ENCODE measurements around the gene INPP4A.

INPP4A gene

DNA sequence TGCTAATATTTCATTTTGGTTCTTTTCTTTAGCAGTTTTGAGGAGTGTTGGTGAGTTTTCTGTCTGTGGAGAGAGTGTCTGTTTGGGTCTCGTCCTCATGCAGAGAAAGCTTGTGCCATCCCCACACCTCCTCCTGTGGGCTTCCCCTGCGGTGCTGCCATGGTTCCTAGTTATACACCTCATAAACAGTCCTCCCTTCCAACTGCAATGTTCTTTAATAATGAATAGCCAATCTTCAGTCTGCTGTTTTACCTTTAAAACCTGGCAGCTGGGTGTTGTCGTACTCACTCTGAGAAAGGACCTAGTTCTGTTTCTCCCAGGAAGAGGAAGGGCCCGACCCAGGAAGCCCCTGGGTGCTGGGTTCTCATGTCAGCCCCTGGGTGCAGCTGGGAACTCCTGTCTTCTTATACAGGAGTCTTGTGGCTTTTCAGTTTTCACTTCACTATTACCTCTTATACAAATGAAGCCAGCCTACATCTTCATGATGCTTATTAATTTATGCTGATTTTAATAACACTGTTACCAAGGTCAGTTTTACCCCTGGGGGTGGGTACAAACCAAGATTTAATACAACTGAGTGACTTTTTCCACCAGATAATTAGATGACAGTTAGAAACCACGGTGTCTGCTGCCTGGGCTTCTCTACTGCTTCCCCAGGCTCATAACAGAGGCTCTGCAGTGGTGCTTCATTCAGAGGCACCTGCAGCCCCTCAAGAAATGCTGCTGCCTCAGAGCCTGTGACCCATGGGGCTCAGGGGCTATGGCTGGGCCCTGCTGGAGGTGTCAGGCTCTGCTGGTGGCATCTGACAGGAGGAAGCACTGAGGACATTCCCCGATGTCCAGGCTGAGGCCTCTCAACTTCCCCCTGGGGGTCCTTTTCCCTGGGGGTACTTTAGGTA is 104.5 kb downstream of the INPP4A start:
- DNase-seq = no peak

DNA sequence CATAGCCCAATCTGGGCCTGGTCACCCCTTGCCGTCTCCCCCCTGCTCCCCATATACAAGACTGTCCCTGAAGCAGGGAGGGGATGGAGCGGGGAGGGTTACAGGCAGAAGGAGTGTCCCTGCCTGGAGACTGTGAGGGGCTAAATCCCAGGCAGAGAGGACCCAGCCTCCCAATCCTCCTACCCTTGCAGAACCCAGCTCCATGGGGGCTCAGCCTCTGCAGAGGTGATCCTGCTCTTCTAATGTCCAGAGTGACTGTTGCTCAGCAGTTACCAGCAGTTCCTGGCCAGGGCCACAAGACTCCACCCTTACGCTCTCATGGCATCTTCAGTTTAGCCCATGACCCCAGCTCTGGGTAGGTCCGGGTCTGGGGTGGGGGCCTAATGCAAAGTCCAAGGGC is 105.5 kb downstream of the INPP4A start:
- no peak for DNase-seq

DNA sequence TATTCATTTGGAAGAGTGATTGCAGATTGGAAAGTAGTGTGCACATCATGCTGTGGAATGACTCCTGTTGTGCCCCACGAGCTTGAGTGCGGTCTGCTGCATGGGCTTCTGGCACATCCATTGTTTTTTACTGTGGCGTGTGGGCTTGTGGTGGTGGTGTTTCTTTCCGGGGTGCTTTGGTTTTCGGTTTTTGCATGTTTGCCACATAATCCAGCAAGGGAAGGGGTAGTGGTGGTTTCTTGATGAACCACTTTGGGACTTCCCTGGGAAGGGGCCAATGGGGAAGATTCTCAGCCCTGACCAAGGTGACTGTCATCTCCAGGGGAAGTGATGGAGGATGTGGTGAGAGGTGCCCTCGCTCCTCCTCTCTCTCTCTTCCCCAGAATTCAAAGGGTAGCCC is 106.7 kb downstream of the INPP4A start:
- peak in 1 of 2 donors; percentile 38 for DNase-seq

DNA sequence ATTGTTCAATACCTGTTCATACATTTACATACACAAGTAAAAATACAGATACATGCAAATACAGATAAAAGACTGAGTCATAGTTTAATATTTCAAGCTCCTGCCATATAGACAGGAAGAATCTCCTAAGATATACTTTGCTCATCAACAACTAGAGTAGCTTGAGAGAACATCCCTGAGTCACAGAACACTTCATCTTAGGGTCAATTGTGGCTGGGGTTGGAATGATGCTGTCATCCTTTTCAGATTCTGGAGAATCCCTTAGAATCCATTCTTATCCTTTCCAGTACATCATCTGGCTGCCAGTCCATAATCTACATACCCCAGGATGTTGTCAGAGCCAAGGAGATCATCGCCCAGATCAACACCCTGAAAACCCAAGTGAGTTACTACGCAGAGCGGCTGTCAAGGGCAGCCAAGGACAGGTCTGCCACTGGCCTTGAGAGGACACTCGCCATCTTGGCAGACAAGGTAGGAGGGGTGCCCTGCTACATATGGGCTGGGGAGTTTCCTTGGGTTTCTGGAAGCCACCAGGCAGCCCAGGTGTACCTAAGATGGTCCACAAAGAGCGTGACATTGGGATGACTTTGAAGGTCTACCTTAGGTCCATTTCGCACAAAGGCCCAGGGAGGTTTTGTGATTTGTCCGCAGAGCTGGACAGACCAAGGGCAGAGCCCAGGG is 108.0 kb downstream of the INPP4A start:
- DNase-seq = no peak

DNA sequence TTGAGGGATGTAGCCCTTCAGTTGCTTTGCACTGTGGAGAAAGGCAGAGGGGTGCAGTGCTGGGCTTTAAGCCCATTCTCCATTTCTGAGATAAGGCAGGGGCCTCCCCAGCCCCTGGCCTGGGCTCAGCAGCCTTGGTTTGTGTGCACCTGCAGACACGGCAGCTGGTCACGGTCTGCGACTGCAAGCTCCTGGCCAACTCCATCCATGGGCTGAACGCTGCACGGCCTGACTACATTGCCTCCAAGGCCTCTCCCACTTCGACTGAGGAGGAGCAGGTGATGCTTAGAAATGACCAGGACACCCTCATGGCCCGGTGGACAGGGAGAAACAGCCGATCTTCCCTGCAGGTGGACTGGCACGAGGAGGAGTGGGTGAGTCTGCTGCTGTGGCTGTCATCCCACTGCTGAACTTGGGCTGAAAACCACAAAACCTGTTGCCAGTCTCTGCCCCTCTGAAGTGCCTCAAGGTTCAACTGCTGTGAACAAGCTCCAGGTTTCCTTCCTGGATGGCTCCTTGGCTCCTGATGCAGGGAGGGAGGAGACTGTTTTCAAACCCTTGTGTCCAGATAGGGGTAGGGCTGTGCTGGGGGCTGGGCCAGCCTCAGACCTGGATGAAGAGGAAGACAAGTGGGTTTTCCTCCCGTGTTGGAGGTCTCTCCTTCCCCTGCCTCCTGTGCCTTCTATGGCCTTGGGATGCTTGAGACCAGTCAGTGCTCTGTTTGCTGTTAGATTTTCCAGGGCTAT is 109.6 kb downstream of the INPP4A start:
- DNase-seq = no peak

DNA sequence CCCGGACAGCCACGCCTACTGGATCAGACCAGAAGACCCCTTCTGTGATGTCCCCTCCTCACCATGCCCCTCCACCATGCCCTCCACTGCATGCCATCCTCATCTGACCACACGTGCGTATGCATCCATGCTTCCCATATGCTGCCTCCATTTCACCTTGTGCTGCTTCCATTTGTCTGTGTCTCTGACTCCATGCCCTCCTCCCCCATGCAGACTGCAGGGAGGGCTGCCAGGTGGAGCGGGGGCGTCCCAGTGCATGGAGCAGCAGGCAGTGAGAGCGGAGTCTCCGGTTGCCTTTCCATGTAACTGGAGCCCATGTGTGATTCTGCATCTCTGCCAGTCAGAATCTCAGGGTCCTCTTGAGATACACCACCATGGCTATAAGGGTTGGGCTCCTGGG is 111.0 kb downstream of the INPP4A start:
- DNase-seq = no peak

DNA sequence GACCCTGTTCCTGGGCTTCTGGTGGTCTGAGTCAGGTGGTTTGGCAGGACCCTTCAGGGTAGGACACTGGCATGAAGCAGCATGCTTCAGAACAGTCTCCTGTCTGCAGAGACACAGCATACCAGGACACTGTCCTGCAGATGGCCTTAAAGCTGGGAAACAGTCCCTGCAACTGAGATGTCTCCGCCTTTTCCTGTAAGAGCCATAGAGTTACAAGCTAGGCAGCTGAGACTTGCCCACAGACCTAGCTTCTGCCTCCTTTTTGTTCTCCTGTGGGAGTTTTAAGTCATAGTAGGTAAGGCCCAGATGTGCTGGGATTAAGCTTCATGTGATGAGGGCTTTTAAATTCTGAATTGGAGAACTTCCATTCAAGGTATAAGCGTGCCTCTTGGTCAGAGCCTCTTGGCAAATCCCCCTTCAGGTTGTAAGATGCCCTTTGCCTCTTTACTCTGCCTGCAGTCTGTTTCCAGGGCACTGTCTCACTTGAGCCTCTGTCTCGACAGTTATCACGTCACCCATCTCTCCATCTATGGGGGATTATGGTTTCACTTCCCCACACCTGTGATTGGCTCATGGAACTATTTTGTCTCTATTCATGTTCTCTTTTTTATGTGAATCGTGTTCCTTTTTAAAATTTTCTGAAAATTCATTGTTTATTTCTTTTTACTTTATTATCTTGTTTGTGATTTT is 111.8 kb downstream of the INPP4A start:
- DNase-seq = peak in 1 of 2 donors; percentile 56

DNA sequence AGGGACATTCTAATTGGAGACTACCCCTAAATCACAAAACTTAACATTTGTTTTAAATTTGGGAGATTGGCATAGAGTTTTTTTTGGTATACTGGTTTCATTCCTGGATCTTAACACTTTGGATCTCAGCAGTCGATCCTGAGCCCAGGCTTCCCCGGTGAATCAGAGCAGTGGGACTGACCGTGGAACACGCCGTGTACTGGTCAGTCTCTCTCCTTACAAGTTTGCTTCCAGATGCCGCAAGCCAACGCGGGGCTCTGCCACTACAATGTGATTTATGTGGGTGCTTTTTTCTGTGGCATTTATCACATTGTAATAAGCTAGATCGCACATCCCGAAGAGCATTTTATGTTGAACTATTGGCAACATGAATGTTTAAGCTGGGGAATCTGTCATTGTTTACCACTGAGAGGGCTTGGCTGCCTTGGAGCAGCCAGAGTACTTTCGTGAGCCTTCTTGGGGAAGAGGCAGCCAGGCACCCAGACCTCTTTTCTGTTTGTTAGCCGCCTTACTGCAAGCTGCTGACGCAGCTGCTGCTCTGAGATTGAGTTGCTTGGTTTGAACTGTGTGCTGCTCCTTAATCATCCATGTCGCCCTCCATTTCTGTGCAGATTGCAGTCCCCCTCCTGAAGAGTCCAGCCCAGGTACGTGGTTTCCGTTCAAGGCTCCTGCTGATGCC is 114.3 kb downstream of the INPP4A start:
- no peak for DNase-seq

DNA sequence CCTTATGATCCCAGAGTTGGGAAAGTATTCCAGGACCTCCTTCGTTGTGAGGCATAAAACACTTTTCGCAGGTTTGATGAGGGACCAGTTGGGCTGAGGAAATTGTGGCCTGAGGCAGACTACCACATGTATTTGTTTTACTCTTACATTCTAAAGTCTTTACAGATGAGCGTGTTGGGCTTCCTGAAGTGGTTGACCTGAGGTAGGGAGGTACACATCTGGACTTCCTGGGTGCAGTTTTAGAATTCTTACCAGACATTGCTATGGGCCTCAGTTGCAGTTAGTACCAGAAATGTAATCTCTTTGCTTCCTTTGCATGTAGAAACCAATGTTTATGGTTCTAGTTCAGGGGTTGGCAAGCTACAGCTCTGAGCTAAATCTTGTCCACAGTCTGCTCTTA is 114.9 kb downstream of the INPP4A start:
- DNase-seq = no peak

DNA sequence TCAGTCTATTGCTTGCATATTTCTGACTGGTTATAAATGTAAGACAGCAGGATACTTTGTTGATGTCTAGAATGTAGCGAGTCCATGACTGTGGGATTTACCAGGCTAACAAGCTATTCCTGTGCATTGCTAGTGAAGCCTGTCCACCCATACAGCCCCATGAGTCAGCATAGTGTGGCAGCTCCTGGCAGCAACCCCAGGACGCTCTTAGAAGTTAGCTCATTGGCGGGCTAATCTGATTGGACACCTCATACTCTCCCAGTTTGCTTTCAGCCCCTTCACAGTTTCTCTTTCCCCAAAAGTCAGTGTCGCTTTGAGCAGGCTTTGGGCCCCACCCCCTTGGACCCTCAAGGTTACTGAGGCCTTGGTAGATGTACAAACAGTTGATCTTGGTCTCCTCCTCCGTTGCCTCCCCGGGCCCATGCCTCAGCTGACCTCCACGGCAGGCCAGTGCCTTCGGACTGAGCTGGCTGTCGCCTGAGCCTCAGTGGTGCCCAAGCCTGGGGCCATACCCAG is 115.7 kb downstream of the INPP4A start:
- DNase-seq = no peak

DNA sequence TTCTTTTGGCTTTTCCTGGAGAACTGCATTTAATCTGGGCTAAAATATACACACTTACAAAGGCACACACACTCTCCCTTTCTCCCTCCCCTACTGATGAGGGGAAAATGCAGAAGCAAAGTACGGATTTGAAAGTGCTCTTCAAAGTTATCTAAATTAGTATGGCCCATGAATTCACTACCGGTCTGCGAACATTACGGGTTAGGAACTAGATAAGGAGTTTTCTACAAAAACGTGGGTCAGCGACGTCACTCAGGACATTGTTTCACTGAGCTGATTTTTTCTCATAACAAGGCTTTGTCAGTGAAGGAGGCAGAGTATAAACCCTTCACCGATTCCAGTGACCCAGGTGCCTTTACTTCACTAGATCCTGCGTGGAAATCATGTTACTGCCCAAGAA is 116.4 kb downstream of the INPP4A start:
- no peak for DNase-seq

DNA sequence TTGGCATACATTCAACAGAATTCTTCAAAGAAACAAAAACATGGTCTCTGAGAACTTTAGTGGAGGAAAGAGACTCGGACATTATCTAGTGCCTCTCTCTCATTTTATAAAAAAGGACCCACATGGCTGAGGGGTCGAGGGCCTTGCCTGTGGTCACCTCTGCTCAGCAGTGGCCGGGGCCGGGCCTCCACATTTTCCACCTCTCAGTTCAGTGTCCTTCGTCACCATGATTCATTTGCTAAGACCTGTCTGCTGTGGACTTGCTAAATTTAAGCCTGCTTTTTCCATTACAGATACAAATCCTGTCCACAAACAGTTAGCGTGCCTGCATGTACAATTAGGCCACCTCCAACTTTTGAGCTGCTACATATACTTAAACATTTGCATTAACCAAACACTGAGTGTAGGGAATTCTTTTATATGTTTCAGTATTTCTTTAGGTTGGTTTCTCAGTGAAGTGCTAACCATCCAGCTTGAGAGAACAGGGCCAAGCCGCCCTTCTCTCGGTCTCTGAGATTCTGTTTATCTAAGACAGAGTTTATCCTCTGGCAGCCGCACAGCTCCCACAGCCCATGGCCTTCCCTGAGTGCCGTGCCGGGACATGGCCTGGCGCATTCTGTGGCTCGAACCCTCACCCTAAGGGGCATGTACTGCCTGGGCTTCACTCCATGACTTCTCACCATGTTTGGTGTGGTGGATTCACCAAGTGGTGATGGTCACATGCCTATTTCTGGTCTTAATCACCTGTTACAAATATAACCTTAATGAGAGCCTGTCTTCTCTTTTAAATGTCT is 117.4 kb downstream of the INPP4A start:
- no peak for DNase-seq

DNA sequence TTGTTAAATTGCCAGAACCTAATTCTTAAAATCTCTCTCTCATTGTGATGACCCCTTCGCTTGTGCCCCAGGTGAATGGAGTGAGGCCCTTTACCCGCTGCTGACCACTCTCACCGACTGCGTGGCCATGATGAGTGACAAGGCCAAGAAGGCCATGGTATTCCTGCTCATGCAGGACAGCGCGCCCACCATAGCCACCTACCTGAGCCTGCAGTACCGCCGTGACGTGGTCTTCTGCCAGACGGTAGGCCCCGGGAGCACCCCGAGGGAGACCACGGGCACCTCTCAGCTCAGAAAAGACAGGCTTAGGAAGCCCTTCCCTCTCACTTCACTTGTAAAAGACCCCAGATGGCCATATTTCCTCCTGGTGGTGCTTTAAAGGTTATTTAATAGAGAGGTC is 118.7 kb downstream of the INPP4A start:
- DNase-seq = no peak

DNA sequence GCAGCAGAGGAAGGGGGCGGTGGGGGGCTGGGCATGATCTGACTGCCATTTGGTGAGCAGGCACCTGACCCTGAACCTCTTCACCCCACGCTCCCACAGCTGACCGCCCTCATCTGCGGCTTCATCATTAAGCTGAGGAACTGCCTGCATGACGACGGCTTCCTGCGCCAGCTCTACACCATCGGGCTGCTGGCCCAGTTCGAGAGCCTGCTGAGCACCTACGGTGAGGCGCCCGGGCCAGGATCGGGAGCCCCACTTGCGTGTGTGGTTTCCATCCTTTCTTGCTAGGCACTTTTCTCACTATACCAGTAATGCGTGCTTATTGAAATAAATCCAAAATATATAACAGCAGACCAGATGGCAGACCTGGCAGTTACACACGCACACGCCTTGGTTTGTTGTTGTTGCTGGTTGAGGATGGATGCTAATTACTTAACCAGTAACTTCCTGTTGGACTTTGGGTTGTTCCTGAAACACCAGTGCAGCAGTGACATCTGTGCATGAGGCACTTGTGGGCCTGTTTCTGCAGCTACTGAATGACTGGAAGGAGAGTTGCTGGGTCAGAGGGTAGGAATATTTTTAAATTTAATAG is 120.0 kb downstream of the INPP4A start:
- no peak for DNase-seq

DNA sequence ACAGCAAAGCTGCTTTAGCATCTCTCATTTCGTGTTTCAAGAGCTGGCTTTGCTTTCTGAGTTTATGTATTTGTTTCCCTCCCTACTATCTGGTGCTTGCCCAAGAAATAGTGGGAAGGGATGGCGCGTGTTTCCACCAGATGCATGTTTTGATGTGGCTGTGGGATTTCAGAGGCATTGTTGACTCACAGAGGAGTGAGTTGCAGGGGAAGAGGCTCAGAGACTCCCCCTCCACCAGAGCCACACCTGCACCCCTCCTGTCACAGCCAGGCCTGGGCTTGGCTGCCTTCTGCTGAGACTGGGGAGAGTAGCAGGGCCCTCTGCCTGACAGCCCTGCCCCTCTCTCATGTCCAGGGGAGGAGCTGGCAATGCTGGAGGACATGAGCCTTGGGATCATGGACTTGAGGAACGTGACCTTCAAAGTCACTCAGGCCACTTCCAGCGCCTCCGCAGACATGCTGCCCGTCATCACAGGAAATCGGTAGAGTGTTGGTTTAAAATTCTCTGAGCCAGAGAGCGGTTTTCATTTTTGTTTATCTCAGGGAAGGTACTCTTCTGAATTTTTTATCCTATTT is 120.7 kb downstream of the INPP4A start:
- no peak for DNase-seq

DNA sequence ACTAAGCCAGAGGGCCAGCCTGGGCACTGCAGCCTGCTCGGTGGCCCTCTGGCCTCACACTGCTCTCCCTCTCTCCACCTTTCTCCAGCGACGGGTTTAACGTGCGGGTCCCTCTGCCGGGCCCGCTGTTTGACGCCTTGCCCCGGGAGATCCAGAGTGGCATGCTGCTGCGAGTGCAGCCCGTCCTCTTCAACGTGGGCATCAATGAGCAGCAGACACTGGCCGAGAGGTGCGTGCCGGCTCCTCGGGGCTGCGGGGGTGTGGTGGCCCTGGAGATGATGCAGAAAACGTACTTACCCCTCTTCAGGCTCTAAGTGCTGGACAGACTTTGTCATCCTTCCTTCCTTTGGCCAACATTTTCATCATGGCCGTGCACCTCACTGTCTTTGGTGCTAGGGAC is 121.3 kb downstream of the INPP4A start:
- no peak for DNase-seq

DNA sequence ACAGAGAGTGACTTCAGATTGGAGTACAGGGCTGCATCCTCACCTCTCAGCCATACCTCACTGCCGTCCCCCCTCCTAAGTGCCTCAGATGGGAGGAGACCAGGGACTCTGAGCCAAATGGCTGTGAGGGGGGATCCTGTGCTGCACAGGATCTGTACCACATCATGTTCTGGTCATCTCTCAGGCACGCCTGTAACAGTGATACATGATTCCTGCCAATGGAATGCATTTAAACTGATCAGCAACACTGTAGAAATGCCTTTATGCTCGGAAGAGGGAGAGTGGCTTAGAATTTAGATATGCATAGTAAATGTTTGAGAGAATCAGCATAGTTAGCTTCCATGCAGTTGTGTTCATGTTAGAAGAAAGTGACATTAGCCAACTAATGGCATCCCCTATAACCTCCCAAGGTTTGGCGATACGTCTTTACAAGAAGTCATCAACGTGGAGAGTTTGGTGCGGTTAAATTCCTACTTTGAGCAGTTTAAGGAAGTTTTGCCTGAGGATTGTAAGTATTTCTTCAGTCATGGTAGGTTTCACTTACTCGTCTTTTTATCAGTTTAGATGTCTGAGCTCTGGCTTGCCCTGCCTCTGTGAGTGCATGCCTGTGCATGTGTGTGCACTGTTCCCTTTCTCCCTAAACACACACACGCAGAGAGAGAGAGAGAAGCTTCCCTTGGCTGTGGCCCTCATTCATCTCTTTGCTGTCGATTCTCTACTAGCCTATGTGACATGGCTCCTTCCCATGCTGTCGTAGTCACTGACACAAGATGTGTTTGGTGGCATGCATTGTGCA is 123.7 kb downstream of the INPP4A start:
- DNase-seq = no peak

DNA sequence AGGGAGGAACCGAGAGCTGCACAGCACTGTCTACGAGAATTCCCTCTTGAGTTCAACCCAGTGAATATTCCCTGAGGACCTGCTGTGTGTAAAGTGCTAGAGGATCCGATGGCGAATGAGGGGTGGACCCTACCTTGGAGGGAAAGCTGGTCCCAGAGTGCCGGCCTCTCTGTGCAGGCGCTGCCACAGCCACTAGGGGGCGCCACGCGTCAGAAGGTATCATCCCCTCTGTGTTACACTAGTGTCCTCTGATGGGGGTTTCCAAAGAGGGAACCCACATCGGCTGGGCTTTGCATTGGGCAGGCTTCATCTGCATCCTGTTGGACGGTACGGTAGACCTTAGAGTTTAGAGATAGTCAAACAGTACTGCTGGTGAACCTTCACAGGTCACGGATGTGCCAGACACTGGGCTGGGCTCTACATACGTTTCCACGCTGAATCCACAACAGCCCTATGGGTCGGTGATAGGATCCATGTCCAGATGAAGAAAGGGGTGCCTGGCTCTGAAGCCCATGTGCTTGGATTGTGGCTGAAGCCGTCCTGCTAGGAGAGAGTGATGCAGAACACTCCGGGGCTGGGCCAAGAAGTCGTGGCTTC is 124.6 kb downstream of the INPP4A start:
- peak; percentile 45 to 70 for DNase-seq

DNA sequence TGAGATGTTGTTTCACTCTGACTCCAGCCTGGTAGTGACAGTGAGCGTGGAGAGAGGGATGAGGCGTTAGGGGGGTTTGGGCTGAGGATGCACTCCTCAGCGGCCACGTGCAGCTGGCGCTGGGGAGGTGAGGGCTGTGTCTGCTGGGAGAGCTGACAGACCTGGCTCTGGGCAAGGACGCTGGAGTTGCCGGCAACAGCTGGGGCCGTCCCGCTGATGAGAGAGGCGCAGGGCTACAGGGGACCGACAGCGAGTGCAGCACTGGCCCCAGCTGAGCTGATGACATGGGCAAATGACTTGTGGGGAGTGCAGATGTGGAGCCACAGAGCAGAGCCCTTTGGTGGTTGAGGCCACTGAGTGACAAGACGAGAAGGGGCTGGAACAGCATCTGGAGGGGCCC is 125.3 kb downstream of the INPP4A start:
- no peak for DNase-seq

Measured in CD4-positive, alpha-beta T cell treated with Interferon alpha-2 for 1 hour (primary cell).